Pancreas (tissue), 10 donors: ENCODE measurements around the gene TFEB. TPM values are rescaled to one million over a fixed set of nuclear protein-coding genes. Genes with fewer than 3 reads are reported as not detected.
A peak's percentile ranks its signal among the peaks of the same experiment; 100 is the strongest.

Experiments
- ATAC-seq, 4 donors: fragments of 200-7000 bp; cut with Tn5 transposase; one replicate each; pipeline versions ENCODE4 v1.8.0 to v1.9.1; 2020; ENCODE audit warnings: mild to moderate bottlenecking in 4 of 4, moderate library complexity in 4 of 4
- DNase-seq, 6 donors: peaks; one replicate each; pipeline ENCODE4 v3.0.0-alpha.2; 2020
- FAIRE-seq: peaks from 2 replicates; lab custom pipeline; 2012; peaks lifted over from hg19 to GRCh38; lab: Jason Lieb, UNC
- H3K27ac ChIP-seq, 4 donors: fragments of 200-600 bp; sonication (generic); 1 replicate in 3 of 4; 2 replicates in 1 of 4; pipeline versions ENCODE4 v1.5.0 to v1.8.0; 2020
- H3K27me3 ChIP-seq, 4 donors: fragments of 200-600 bp; one replicate each; pipeline ENCODE4 v1.8.0; 2021
- H3K36me3 ChIP-seq, 3 donors: fragments of 200-600 bp; sonication (generic) in 1 of 3; one replicate each; pipeline versions ENCODE4 v1.5.0 to v1.8.0; 2020 to 2021
- H3K4me1 ChIP-seq, 3 donors: fragments of 200-600 bp; one replicate each; pipeline ENCODE4 v1.8.0; 2021
- H3K4me3 ChIP-seq, 4 donors: fragments of 200-600 bp; sonication (generic) in 2 of 4; one replicate each; pipeline versions ENCODE4 v1.5.0 to v1.8.0; 2020 to 2021
- H3K9me3 ChIP-seq, 4 donors: fragments of 200-600 bp; one replicate each; pipeline ENCODE4 v1.8.0; 2021
- CTCF ChIP-seq, 4 donors: fragments of 200-600 bp; sonication (generic) in 3 of 4; IDR thresholded peaks; one replicate each; pipeline versions ENCODE4 v1.5.0 to v1.8.0; 2021; ENCODE audit warnings: antibody characterized with exemption in 4 of 4
- WGBS, 2 donors: extraction: QIAGEN DNeasy Blood & Tissue Kit; methylation state at CpG; one replicate each; pipeline ENCODE4 v1.1.7; 2013; 5-methylcytosine and 5-hydroxymethylcytosine counted together
- intact Hi-C, 3 donors: fragments of 100-400 bp; cut with DNase I; formaldehyde crosslinking; loops; one replicate each; pipeline versions ENCODE4 v1.11.1 to v1.14.2; 2022
- polyA plus RNA-seq, 2 donors: library from polyadenylated mRNA; stranded (reverse); fragments of 200-250 nt; gene quantifications; one replicate each; pipeline ENCODE4 v1.2.3, GENCODE V29; 2013
- total RNA-seq, 6 donors: library from RNA; stranded (reverse); fragmentation: NEBNext Ultra II Directional in 4 of 6; extraction: Animal tissue kit (Norgen Biotek cat#: 25700) in 4 of 6; gene quantifications; one replicate each; pipeline versions ENCODE4 v1.2.1 to v1.2.4, GENCODE V29; 2021 to 2023
- donor health status: healthy with polysubstance abuse.
- donor health status: DM: no; HTN: no; CAD: no; lungs with moderate emphysema.
- donor health status: DM: no; HTN: no; CAD: no.
- donor health status: control.
- donor health status: control.
- donor health status: Bipolar disorder and iron deficiency.
- donor health status: DM: yes; HTN: yes; CAD: no.
- donor health status: DM: no; HTN: no; CAD: no.
- donor health status: DM: no; HTN: no; CAD: no.
- donor health status: DM: yes; HTN: yes; CAD: no.

The TFEB gene
- total and polyA plus RNA-seq, 8 donors = 6.5 to 49.4 (median 11.6) TPM

DNA sequence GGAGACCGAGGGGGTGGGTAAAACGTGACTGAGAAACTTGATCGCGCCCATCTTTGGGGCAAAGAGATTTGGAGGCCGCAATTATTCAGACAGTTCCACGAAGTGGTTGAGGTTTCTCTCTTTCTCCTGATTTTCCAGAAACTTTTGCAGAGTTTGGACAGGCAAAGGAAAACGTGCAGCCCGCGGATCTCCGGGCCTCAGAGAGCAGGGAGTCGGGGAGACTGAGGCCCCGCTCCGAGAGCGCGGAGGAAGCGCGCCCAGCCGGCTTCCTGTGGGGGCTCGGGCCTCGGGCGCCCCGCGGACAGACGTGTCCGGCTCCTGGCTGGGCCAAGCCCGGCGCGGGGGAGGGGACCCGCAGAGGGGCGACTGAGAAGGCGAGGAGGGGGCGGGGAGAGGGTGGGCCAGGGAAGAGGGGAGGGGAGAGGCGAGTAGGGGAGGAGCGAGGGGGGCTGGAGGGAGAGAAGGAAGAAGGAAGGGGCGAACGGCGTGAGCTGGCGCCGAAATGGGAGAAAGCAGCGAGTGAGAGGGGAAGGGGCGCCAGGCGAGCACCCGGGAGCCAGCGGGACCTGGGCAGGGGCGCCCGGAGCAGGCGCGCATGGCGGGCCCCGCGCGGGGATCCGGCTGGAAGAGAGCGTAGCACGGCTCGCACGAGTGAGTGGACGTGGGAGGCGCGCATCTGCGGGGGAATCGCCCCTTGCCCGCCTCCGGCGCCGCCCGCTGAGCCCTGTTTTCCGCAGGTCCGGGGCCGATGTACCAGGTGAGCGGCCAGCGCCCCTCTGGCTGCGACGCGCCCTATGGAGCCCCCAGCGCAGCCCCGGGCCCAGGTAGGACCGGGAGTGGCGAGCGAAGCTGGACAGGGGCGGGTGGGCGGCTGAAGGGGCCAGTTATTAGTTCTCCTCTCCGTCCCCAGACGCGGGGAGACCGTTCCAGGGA is 97.1 kb downstream of the TFEB start, which contains the start of gene MDFI:
Gene MDFI (plus strand): TSS at position 467 of the 933 bp plus-strand sequence. CDS start 282 bp downstream, at position 749.
- H3K27ac ChIP-seq = peak within 1 kb of the TSS in 1 of 4 donors; percentile 36
- peak within 1 kb of the TSS in 3 of 4 donors; percentile 23 to 44 (median 29) for H3K4me3 ChIP-seq
- no peak for TF ChIP-seq CTCF (IDR thresholded peaks at IDR 0.05)
- no peaks in the 10 kb centered on the region for H3K9me3 ChIP-seq
- WGBS, 2 donors = 3 to 4% methylated on average over 70 to 86 of the region's 86 CpGs
- no peak for DNase-seq
- H3K27me3 ChIP-seq = peaks cover 0 to 14% (median 0%) of the 10 kb centered on the region in 4 donors
- intact Hi-C loops = no loop called here
- no peaks in the 10 kb centered on the region for H3K36me3 ChIP-seq
- peak in 3 of 4 donors; percentile 6 to 21 (median 8) for ATAC-seq
- peaks cover 3 to 5% (median 5%) of the 10 kb centered on the region in 3 donors for H3K4me1 ChIP-seq
- no peak for FAIRE-seq

DNA sequence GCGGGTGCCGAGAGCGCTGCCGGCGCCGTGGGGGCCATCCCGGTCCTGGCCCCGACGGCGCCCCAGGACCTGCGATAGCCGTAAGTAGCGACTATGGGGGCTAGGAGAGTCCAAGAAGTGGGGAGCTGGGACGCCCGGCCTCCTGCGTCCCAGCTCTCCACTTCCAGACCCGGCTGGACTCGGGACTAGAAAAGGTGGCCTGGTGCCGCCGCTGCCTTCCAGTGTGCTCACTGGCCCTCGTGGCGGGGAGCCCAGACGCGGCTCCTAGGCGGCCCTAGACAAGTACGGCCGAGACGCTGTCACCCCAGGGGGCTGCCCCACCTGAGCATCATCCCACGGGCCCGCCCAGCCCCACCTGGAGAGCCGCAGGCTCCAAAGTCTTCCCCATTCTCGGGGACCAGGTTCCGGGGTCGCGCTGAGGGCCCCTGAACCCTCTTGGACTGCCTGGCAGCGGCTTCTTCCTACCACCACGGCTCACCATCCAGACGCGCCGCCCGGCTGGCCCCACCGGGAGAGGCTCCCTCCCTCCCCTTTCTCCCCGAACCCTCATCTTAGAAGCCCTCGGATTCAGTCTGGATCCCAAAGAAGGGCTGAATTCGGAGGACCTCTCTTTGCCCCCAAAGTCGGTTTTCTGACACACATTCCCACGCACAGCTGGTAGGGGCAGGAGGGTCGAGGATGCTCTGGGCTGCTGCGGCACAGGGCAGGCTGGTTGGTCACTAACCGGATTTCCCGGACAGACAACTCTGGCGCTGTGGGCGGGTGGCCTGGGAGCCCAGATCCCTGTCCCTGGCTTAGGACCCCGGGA is 98.0 kb downstream of the TFEB start:
- Histone ChIP-seq H3K4me3 (peak overlapping the region in 3 of 4 donors; percentile 10 to 44 (median 29)), H3K4me1 (peaks cover 3 to 5% (median 5%) of the 10 kb centered on the region in 3 donors), H3K27ac (no peak overlapping the region), H3K27me3 (peaks cover 0 to 14% (median 0%) of the 10 kb centered on the region in 4 donors), H3K9me3 (no peaks in the 10 kb centered on the region), H3K36me3 (no peaks in the 10 kb centered on the region)
- DNase-seq = no peak
- peak; percentile 45 to 54 (median 51) for ATAC-seq
- intact Hi-C loops = no loop called here
- WGBS, 2 donors = 9 to 10% methylated on average over 54 of the region's 54 CpGs
- no peak for TF ChIP-seq CTCF (IDR thresholded peaks at IDR 0.05)
- no peak for FAIRE-seq

DNA sequence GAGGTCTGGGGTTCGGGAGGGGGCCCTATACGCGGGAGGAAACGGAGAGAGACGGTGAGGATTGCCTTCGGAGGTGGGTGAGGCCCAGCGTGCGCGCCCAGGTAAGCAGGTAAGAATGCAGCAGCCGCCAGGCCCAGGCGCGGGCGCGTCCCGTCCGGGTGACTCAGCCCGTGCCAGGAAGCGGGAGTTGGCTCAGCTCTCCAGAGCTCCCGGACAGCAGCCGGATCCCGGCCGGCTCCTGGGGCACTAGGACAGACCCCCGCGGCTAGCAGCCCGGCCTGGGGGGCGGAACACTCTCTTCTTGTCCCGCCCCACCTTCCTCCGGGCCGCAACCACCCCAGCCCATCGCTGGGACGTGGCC is 98.6 kb downstream of the TFEB start:
- peaks cover 0 to 14% (median 0%) of the 10 kb centered on the region in 4 donors for H3K27me3 ChIP-seq
- peak overlapping the region in 2 of 4 donors; percentile 29 to 44 for H3K4me3 ChIP-seq
- WGBS, 2 donors = 11 to 13% methylated on average over 30 to 31 of the region's 31 CpGs
- H3K4me1 ChIP-seq = peaks cover 3 to 5% (median 5%) of the 10 kb centered on the region in 3 donors
- peak; percentile 86 to 88 (median 87) for ATAC-seq
- intact Hi-C loops = no loop called here
- TF ChIP-seq CTCF (IDR thresholded peaks at IDR 0.05) = no peak
- H3K27ac ChIP-seq = no peak overlapping the region
- no peaks in the 10 kb centered on the region for H3K9me3 ChIP-seq
- peak; percentile 58 to 87 (median 74) for DNase-seq
- FAIRE-seq = no peak
- H3K36me3 ChIP-seq = no peaks in the 10 kb centered on the region

GRCh38 chr6:41635365-41635764 is 100.0 kb downstream of the TFEB start:
- ATAC-seq = no peak
- DNase-seq = no peak
- peaks cover 3 to 5% (median 5%) of the 10 kb centered on the region in 3 donors for H3K4me1 ChIP-seq

More at GRCh38 chr6:41635365-41635764, 100.0 kb downstream of the TFEB start:
- Histone ChIP-seq H3K27ac (no peak overlapping the region), H3K9me3 (no peaks in the 10 kb centered on the region), H3K4me3 (no peak overlapping the region), H3K27me3 (peaks cover 0 to 14% (median 0%) of the 10 kb centered on the region in 4 donors), H3K36me3 (no peaks in the 10 kb centered on the region)
- TF ChIP-seq CTCF (IDR thresholded peaks at IDR 0.05) = no peak
- no peak for FAIRE-seq
- intact Hi-C loops = no loop called here
- WGBS, 2 donors = 87 to 93% methylated on average over 6 of the region's 6 CpGs
